Ascending aorta (tissue), 2 donors: ENCODE results near the gene HMCN2. TPM values are rescaled to one million over a fixed set of nuclear protein-coding genes. Genes with fewer than 3 reads are reported as not detected.
A peak's percentile ranks its signal among the peaks of the same experiment; 100 is the strongest.

Experiments used
- DNase-seq, 2 donors: peaks; one replicate each; pipeline ENCODE4 v3.0.0-alpha.2; 2019; ENCODE audit warnings: low spot score in 2 of 2
- H3K27ac ChIP-seq, 2 donors: fragments of 200-600 bp; sonication (generic); one replicate each; pipeline ENCODE4 v1.5.1; 2016 to 2017; ENCODE audit warnings: mild to moderate bottlenecking in 1 of 2
- H3K27me3 ChIP-seq: fragments of 200-600 bp; sonication (generic); one replicate; pipeline ENCODE4 v1.5.1; 2017
- H3K36me3 ChIP-seq, 2 donors: fragments of 200-600 bp; sonication (generic); one replicate each; pipeline ENCODE4 v1.5.1; 2016
- H3K4me1 ChIP-seq, 2 donors: fragments of 200-600 bp; sonication (generic); one replicate each; pipeline ENCODE4 v1.5.1; 2016 to 2017; ENCODE audit warnings: mild to moderate bottlenecking in 1 of 2
- H3K4me3 ChIP-seq, 2 donors: fragments of 200-600 bp; sonication (generic); one replicate each; pipeline ENCODE4 v1.5.1; 2016 to 2017; ENCODE audit warnings: mild to moderate bottlenecking in 1 of 2
- H3K9me3 ChIP-seq, 2 donors: fragments of 200-600 bp; sonication (generic); one replicate each; pipeline ENCODE4 v1.5.1; 2016
- intact Hi-C: fragments of 100-400 bp; cut with DNase I; formaldehyde crosslinking; loops from one replicate; pipeline ENCODE4 v1.15.1; 2023
- total RNA-seq: library from RNA; depleted of rRNA; stranded (reverse); fragments of >200 nt; gene quantifications from one replicate; pipeline ENCODE4 v1.1.0, GENCODE V29; 2016
- TF ChIP-seq, protein P1 (sequence below), 3 experiments: fragments of 200-600 bp in 2 of 3; fragments of 450-650 bp in 1 of 3; sonication (generic) in 2 of 3; IDR thresholded peaks; one replicate each; pipeline ENCODE4 v1.5.1; 2016 to 2019; ENCODE audit warnings: antibody characterized with exemption in 3 of 3, mild to moderate bottlenecking in 1 of 3, moderate library complexity in 1 of 3

The HMCN2 gene
- total RNA-seq, 1 donor from 2014 or later: 7.5 TPM

DNA sequence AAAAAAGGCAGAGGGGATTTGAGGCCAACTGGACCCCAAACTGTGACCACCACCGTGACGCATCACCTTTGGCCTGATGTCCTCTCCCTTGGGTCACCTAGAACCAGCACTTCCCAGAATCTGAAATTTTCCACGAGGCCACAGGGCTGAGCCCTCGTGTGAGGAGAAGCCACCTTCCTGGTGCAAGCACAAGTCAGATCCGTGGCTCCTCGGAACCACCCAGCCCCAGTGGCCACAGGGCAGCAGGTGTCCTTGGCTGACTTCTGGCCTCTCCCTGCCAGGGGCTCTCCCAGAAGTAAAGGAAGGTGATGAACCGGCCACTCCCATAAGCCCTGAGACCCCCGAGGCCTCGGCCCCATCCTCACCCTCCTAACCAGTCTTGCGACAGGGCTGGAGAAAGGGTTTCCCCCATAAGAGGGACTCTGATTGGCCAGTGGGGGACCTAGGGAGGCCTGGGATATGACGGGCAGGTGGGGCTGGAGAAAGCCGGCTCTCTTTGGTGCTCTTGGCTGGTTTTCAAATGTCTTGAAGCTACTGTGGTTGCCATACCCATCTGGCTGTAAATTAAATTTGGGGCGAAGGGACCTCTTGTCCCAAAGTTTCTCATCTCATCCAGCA is 20.9 kb upstream of the HMCN2 start:
- intact Hi-C loops: no loop called here
- no peak for DNase-seq
- H3K4me3 ChIP-seq: no peak overlapping the region
- TF ChIP-seq, protein P1, sequence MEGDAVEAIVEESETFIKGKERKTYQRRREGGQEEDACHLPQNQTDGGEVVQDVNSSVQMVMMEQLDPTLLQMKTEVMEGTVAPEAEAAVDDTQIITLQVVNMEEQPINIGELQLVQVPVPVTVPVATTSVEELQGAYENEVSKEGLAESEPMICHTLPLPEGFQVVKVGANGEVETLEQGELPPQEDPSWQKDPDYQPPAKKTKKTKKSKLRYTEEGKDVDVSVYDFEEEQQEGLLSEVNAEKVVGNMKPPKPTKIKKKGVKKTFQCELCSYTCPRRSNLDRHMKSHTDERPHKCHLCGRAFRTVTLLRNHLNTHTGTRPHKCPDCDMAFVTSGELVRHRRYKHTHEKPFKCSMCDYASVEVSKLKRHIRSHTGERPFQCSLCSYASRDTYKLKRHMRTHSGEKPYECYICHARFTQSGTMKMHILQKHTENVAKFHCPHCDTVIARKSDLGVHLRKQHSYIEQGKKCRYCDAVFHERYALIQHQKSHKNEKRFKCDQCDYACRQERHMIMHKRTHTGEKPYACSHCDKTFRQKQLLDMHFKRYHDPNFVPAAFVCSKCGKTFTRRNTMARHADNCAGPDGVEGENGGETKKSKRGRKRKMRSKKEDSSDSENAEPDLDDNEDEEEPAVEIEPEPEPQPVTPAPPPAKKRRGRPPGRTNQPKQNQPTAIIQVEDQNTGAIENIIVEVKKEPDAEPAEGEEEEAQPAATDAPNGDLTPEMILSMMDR (IDR thresholded peaks at IDR 0.05): no peak
- H3K27ac ChIP-seq: no peak overlapping the region
- H3K27me3 ChIP-seq: no peaks in the 10 kb centered on the region
- no peaks in the 10 kb centered on the region for H3K9me3 ChIP-seq
- H3K36me3 ChIP-seq: no peaks in the 10 kb centered on the region
- H3K4me1 ChIP-seq: peaks cover 0 to 2% of the 10 kb centered on the region in 2 donors

DNA sequence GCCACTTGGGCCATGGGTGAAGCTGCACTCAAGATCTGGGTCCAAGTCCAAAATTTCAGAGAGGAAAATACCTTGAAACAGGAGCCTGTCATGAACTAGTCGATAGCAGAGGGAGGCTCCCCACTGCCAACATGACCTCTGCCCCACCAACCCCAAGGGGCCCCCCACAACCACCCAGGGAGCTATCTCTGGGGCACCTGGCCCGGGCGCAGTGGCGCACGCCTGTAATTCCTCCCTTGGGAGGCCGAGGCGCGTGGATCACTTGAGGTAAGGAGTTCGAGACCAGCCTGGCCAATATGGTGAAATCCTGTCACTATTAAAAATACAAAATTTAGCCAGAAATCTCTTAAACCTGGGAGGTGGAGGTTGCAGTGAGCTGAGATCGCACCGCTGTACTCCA is 20.1 kb upstream of the HMCN2 start:
- DNase-seq: no peak
- no peaks in the 10 kb centered on the region for H3K9me3 ChIP-seq
- intact Hi-C loops: no loop called here

DNA sequence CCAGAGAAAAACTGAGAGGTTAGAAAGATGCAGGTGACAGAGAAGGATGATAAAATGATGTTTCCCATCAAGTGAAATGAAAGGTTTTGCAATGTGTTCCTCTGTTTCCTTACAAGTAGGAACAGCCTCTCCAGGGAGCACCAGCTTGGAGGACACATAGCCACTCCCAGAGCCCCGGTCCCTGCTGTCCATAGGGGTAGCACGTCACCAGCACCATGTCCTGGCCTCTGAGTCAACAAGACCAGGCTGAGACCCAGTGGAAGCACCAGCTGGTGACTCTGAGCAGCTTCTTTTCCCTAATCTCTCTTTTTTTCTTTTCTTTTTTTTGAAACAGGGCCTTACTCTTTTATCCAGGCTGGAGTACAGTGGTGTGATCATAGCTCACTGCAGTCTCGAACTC is 19.4 kb upstream of the HMCN2 start:
- TF ChIP-seq, protein P1 (IDR thresholded peaks at IDR 0.05): no peak
- intact Hi-C loops: no loop called here
- DNase-seq: peak in 1 of 2 donors; percentile 37

More for the DNA sequence above, 20.1 kb upstream of the HMCN2 start:
- TF ChIP-seq, protein P1 (IDR thresholded peaks at IDR 0.05): no peak
- H3K27me3 ChIP-seq: no peaks in the 10 kb centered on the region
- H3K27ac ChIP-seq: no peak overlapping the region
- no peaks in the 10 kb centered on the region for H3K36me3 ChIP-seq
- peaks cover 0 to 2% of the 10 kb centered on the region in 2 donors for H3K4me1 ChIP-seq
- no peak overlapping the region for H3K4me3 ChIP-seq

DNA sequence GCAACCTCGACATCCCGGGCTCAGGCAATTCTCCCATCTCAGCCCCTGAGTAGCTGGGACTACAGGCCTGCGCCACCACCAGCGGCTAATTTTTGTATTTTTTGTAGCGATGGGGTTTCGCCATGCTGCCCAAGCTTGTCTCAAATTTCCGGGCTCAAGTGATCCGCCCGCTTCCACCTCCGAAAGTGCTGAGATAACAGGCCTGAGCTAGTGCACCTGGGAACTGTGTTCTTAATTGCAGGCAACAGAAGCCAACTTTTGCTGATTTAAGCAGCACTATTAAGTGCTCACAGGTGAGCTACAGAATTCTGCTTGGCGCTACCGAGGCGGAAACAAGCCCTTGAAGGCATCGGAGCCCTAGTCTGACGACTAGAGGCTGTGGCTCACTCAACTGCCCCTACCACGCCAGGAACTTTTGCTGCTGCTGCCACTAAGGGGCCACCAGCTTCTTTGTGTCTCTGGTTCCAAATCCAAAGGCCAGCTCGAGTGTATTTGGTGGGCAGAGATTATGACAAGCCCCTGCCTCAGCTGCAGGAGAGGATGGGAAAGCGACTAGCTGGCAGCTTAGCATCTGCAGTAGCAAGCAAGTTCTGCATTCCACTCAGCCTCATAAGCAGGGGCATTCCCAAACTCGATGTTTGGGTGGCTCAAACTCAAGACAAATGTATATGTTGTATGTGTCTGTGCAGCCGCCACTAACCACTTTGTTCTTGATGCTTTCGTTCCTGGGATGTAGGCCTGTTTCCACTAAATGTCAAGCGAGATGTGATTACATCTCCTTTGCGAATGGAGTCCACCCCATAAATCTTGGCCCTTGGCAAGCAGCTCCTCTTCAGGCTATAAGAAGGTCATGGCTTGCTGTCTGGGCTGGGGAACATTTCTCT is 10.6 kb upstream of the HMCN2 start:
- Histone ChIP-seq H3K4me3 (no peak overlapping the region), H3K27ac (no peak overlapping the region), H3K27me3 (no peaks in the 10 kb centered on the region), H3K36me3 (no peaks in the 10 kb centered on the region), H3K9me3 (no peaks in the 10 kb centered on the region), H3K4me1 (no peaks in the 10 kb centered on the region)
- intact Hi-C loops: no loop called here
- TF ChIP-seq, protein P1 (IDR thresholded peaks at IDR 0.05): no peak
- DNase-seq: peak in 1 of 2 donors; percentile 31

More for the DNA sequence above, 19.4 kb upstream of the HMCN2 start:
- Histone ChIP-seq H3K27ac (no peak overlapping the region), H3K36me3 (no peaks in the 10 kb centered on the region), H3K4me1 (peaks cover 0 to 2% of the 10 kb centered on the region in 2 donors), H3K4me3 (no peak overlapping the region), H3K9me3 (no peaks in the 10 kb centered on the region), H3K27me3 (no peaks in the 10 kb centered on the region)

DNA sequence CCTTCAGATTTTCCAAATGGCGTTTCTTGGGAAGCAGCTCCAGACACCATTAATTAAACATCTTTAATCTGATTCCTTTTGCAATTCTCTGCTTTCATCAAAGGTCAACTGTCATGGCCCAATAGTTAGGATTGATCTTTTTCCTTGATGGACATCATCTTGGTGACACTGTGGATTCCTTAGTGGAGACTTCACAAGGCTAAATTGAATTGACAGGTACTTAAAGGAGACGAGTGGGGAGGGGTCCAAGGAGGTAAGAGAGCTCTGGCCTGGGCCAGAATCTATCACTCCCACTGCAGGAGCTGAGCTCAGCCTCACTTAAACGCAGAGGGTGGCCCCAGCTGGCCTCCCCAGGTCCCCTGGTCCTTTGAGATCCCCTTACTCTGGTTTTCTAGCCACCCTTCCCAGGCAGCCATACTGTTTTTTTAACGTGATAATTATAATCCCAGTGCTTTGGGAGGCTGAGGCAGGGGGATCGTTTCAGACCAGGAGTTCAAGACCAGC is 9.9 kb upstream of the HMCN2 start:
- Histone ChIP-seq H3K4me3 (no peak overlapping the region), H3K36me3 (no peaks in the 10 kb centered on the region), H3K27ac (no peak overlapping the region), H3K27me3 (no peaks in the 10 kb centered on the region), H3K9me3 (no peaks in the 10 kb centered on the region), H3K4me1 (no peaks in the 10 kb centered on the region)
- intact Hi-C loops: no loop called here
- DNase-seq: no peak
- TF ChIP-seq, protein P1 (IDR thresholded peaks at IDR 0.05): no peak
